ENCODE measurements around the gene ATP6V0C.

DNA sequence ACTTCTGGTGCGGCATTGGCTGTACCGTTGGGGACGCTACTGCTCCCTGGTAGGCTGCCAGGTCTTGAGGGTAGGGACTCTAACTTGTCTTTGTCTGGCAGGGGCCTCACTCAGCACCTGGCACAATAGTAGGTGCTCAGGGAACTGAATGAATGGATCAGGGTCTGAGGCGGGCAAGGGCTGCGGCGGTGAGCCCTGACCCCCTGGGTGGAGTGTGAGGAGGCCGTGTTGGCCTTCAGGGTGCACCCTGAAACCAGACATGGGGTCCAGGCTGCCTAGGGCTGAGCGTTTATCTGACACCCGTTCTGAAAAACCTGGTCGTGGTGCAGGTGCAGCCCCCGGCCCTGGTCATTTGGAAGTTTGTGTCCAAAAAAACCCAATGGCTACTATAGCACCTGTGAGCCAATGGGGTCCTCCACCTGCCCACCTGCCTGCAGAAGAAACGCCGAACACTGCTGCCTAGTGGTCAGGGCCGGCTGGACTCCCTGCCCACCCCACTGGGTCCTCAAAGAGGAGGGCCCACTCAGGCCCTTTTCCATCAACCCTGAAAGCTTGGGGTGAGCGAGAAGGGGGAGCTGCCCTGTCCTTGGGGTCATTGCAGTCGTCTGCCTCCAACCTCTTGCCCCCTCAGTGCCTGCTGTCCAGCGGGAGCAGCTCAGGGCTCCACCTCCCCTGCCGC lies 4.9 kb upstream of the ATP6V0C start:
- TF ChIP-seq POLR2A (IDR thresholded peaks at IDR 0.05; ENCODE audit: insufficient read depth in 1 of 2, low read depth in 2 of 2, low read length in 2 of 2) (no peak), TCF7L2 (IDR thresholded peaks at IDR 0.05; ENCODE audit: low read depth, low read length) (no peak), ZNF816 (CRISPR knock-in tag; IDR thresholded peaks at IDR 0.05; ENCODE audit: borderline replicate concordance) (no peak), SRSF1 (optimal IDR thresholded peaks at IDR 0.05; ENCODE audit: low read depth, low read length) (no peak), PHB2 (IDR thresholded peaks at IDR 0.05; ENCODE audit: partially characterized antibody) (no peak), ATF1 (CRISPR knock-in tag; IDR thresholded peaks at IDR 0.05) (no peak), ZNF607 (CRISPR knock-in tag; IDR thresholded peaks at IDR 0.05; ENCODE audit: borderline replicate concordance) (no peak), HOXA3 (CRISPR knock-in tag; IDR thresholded peaks at IDR 0.05) (no peak)
- TF ChIP-seq, protein P1, sequence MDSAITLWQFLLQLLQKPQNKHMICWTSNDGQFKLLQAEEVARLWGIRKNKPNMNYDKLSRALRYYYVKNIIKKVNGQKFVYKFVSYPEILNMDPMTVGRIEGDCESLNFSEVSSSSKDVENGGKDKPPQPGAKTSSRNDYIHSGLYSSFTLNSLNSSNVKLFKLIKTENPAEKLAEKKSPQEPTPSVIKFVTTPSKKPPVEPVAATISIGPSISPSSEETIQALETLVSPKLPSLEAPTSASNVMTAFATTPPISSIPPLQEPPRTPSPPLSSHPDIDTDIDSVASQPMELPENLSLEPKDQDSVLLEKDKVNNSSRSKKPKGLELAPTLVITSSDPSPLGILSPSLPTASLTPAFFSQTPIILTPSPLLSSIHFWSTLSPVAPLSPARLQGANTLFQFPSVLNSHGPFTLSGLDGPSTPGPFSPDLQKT (CRISPR knock-in tag; IDR thresholded peaks at IDR 0.05; ENCODE audit: borderline replicate concordance), result no peak
- TF ChIP-seq, protein P2, sequence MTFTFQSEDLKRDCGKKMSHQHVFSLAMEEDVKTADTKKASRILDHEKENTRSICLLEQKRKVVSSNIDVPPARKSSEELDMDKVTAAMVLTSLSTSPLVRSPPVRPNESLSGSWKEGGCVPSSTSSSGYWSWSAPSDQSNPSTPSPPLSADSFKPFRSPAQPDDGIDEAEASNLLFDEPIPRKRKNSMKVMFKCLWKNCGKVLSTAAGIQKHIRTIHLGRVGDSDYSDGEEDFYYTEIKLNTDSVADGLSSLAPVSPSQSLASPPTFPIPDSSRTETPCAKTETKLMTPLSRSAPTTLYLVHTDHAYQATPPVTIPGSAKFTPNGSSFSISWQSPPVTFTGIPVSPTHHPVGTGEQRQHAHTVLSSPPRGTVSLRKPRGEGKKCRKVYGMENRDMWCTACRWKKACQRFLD (CRISPR knock-in tag; IDR thresholded peaks at IDR 0.05; ENCODE audit: borderline replicate concordance), result no peak
- TF ChIP-seq, protein P3, sequence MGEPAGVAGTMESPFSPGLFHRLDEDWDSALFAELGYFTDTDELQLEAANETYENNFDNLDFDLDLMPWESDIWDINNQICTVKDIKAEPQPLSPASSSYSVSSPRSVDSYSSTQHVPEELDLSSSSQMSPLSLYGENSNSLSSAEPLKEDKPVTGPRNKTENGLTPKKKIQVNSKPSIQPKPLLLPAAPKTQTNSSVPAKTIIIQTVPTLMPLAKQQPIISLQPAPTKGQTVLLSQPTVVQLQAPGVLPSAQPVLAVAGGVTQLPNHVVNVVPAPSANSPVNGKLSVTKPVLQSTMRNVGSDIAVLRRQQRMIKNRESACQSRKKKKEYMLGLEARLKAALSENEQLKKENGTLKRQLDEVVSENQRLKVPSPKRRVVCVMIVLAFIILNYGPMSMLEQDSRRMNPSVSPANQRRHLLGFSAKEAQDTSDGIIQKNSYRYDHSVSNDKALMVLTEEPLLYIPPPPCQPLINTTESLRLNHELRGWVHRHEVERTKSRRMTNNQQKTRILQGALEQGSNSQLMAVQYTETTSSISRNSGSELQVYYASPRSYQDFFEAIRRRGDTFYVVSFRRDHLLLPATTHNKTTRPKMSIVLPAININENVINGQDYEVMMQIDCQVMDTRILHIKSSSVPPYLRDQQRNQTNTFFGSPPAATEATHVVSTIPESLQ (CRISPR knock-in tag; conservative IDR thresholded peaks at IDR 0.05), result no peak
- TF ChIP-seq, protein P4, sequence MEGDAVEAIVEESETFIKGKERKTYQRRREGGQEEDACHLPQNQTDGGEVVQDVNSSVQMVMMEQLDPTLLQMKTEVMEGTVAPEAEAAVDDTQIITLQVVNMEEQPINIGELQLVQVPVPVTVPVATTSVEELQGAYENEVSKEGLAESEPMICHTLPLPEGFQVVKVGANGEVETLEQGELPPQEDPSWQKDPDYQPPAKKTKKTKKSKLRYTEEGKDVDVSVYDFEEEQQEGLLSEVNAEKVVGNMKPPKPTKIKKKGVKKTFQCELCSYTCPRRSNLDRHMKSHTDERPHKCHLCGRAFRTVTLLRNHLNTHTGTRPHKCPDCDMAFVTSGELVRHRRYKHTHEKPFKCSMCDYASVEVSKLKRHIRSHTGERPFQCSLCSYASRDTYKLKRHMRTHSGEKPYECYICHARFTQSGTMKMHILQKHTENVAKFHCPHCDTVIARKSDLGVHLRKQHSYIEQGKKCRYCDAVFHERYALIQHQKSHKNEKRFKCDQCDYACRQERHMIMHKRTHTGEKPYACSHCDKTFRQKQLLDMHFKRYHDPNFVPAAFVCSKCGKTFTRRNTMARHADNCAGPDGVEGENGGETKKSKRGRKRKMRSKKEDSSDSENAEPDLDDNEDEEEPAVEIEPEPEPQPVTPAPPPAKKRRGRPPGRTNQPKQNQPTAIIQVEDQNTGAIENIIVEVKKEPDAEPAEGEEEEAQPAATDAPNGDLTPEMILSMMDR (CRISPR knock-in tag; IDR thresholded peaks at IDR 0.05), result no peak
